ENCODE results near the gene PHAF1. TPM values are rescaled to one million over a fixed set of nuclear protein-coding genes. Genes with fewer than 3 reads are reported as not detected.

The PHAF1 gene
- total and polyA plus RNA-seq, 2 of the 13 experiments (the other 11 are each of a cell fraction or from before 2014, with no cell fraction given), result 48.3 to 174 TPM

- no peak; the same call in 1 of the 2 replicates for TF ChIP-seq CEBPG (CRISPR knock-in tag; IDR thresholded peaks at IDR 0.05)
- TF ChIP-seq JDP2 (CRISPR knock-in tag; IDR thresholded peaks at IDR 0.05; ENCODE audit: borderline replicate concordance), result 0 out of 2 replicates have a peak, but pooled peaks have one; percentile 44
- TF ChIP-seq POLR2AphosphoS2 (IDR thresholded peaks at IDR 0.05; ENCODE audit: low read depth, low read length), result no peak
- TF ChIP-seq ZNF761 (CRISPR knock-in tag; conservative IDR thresholded peaks at IDR 0.05), result 0 out of 2 replicates have a peak, but pooled peaks have one; percentile 37
- TF ChIP-seq ZSCAN20 (CRISPR knock-in tag; IDR thresholded peaks at IDR 0.05; ENCODE audit: borderline replicate concordance), result peak; percentile 90; the same call in 1 of the 2 replicates
- peak; percentile 78; the same call in 1 of the 2 replicates for TF ChIP-seq ZNF816 (CRISPR knock-in tag; IDR thresholded peaks at IDR 0.05; ENCODE audit: borderline replicate concordance)
- no peak for TF ChIP-seq GTF2F1 (IDR thresholded peaks at IDR 0.05; ENCODE audit: low read length)
- TF ChIP-seq CBX1 (IDR thresholded peaks at IDR 0.05; ENCODE audit: low read depth), result peak; percentile 41
- 0 out of 2 replicates have a peak, but pooled peaks have one; percentile 56 for TF ChIP-seq CSRNP2 (CRISPR knock-in tag; conservative IDR thresholded peaks at IDR 0.05; ENCODE audit: low read depth)
- no peak for TF ChIP-seq ZNF644 (CRISPR knock-in tag; IDR thresholded peaks at IDR 0.05; ENCODE audit: low read depth)
- TF ChIP-seq ZFP37 (CRISPR knock-in tag; IDR thresholded peaks at IDR 0.05; ENCODE audit: borderline replicate concordance), result peak; percentile 93
- TF ChIP-seq ZNF281 (CRISPR knock-in tag; IDR thresholded peaks at IDR 0.05; ENCODE audit: borderline replicate concordance), result peak; percentile 50; the same call in 1 of the 2 replicates
- peak; percentile 90; the same call in 1 of the 2 replicates for TF ChIP-seq ZNF563 (CRISPR knock-in tag; IDR thresholded peaks at IDR 0.05)
- TF ChIP-seq PHF21A (CRISPR knock-in tag; IDR thresholded peaks at IDR 0.05), result peak; percentile 84
- TF ChIP-seq THAP9 (CRISPR knock-in tag; IDR thresholded peaks at IDR 0.05; ENCODE audit: borderline replicate concordance), result no peak
- TF ChIP-seq AFF4 (CRISPR knock-in tag; IDR thresholded peaks at IDR 0.05), result no peak
- no peak for TF ChIP-seq SP1 (IDR thresholded peaks at IDR 0.05)
- peak; percentile 75; the same call in 1 of the 2 replicates for TF ChIP-seq SP1 (CRISPR knock-in tag; IDR thresholded peaks at IDR 0.05)
Observed at GRCh38 chr16:67164599-67165061, 54.9 kb downstream of the PHAF1 start, which contains the start of gene HSF4 (continued).

Data from HepG2 (cell line).